B cell (primary cell): ENCODE results near the gene CYP2W1. TPM values are rescaled to one million over a fixed set of nuclear protein-coding genes. Genes with fewer than 3 reads are reported as not detected.

Experiments
- ATAC-seq: fragments of 200-7000 bp; cut with Tn5 transposase; one replicate; pipeline ENCODE4 v1.10.0; 2021; ENCODE audit warnings: low read depth, mild to moderate bottlenecking, moderate number of reproducible peaks, moderate library complexity
- CTCF ChIA-PET: fragments of 350-600 bp; sonication (Branson Sonifier 250); formaldehyde crosslinking; loops from one replicate; lab custom pipeline; 2021; ENCODE audit warnings: antibody characterized with exemption, inconsistent platforms; lab: Charles Lee
- POLR2A ChIA-PET: fragments of 350-600 bp; sonication (Branson Sonifier 250); formaldehyde crosslinking; loops from one replicate; lab custom pipeline; 2021; ENCODE audit warnings: antibody characterized with exemption; lab: Charles Lee
- DNase-seq: peaks from one replicate; pipeline ENCODE4 v3.0.0; 2013
- H2AFZ ChIP-seq: 2 replicates; pipeline ENCODE4 v1.6.1; 2012; ENCODE audit warnings: mild to moderate bottlenecking, low read depth, low read length; ENCODE audit not compliant: insufficient read depth, poor library complexity, severe bottlenecking
- H3K27ac ChIP-seq, 2 donors: 1 replicate in 1 of 2; 2 replicates in 1 of 2; pipeline ENCODE4 v1.5.1; 2012 to 2013; ENCODE audit warnings: low read length in 2 of 2, mild to moderate bottlenecking in 2 of 2, moderate library complexity in 1 of 2
- H3K27me3 ChIP-seq, 4 experiments: fragments of 200-600 bp in 1 of 4; sonication (generic) in 1 of 4; replicated peaks in 1 of 4; 1 replicate in 2 of 4; 2 replicates in 2 of 4; pipeline versions ENCODE4 v1.6.1 to v1.7.0; 2013 to 2016; ENCODE audit warnings: low read length in 3 of 4, mild to moderate bottlenecking in 2 of 4, mixed read lengths in 1 of 4, moderate library complexity in 1 of 4; ENCODE audit not compliant: insufficient read depth in 4 of 4, control insufficient read depth in 3 of 4; ENCODE audit errors: control extremely low read depth in 1 of 4
- H3K36me3 ChIP-seq, 2 experiments: replicated peaks in 1 of 2; 1 replicate in 1 of 2; 2 replicates in 1 of 2; pipeline versions ENCODE4 v1.6.1 to v1.7.1; 2013; ENCODE audit warnings: low read length in 1 of 2; ENCODE audit not compliant: insufficient read depth in 2 of 2, control insufficient read depth in 1 of 2; ENCODE audit errors: control extremely low read depth in 1 of 2, extremely low read depth in 1 of 2
- H3K4me1 ChIP-seq, 2 donors: fragments of 200-600 bp in 1 of 2; sonication (generic) in 1 of 2; 1 replicate in 1 of 2; 2 replicates in 1 of 2; pipeline versions ENCODE4 v1.5.1 to v1.6.1; 2013 to 2017; ENCODE audit warnings: low read length in 2 of 2; ENCODE audit not compliant: control insufficient read depth in 2 of 2, insufficient read depth in 2 of 2
- H3K4me2 ChIP-seq: replicated peaks from 2 replicates; pipeline ENCODE3; 2012; ENCODE audit warnings: mild to moderate bottlenecking, low read depth, low read length; ENCODE audit not compliant: poor library complexity, severe bottlenecking
- H3K4me3 ChIP-seq, 5 experiments: fragments of 200-600 bp in 1 of 5; sonication (generic) in 1 of 5; 1 replicate in 3 of 5; 2 replicates in 2 of 5; pipeline versions ENCODE4 v1.5.1 to v1.7.0; 2011 to 2016; ENCODE audit warnings: low read length in 4 of 5, mild to moderate bottlenecking in 4 of 5, low read depth in 2 of 5, control low read depth in 1 of 5, moderate library complexity in 1 of 5; ENCODE audit not compliant: insufficient read depth in 1 of 5; ENCODE audit errors: control extremely low read depth in 1 of 5, extremely low read depth in 1 of 5
- H3K79me2 ChIP-seq: fragments of 200-600 bp; sonication (generic); one replicate; pipeline ENCODE4 v1.6.0; 2016; ENCODE audit warnings: low read length; ENCODE audit not compliant: control insufficient read depth, insufficient read depth
- H3K9ac ChIP-seq: fragments of 200-600 bp; sonication (generic); 2 replicates; pipeline ENCODE4 v1.6.1; 2017; ENCODE audit warnings: mild to moderate bottlenecking, low read length, moderate library complexity
- H3K9me3 ChIP-seq, 3 donors: one replicate each; pipeline versions ENCODE4 v1.6.1 to v1.7.1; 2013; ENCODE audit warnings: low read length in 2 of 3; ENCODE audit not compliant: control insufficient read depth in 2 of 3, insufficient read depth in 1 of 3; ENCODE audit errors: control extremely low read depth in 1 of 3
- H4K20me1 ChIP-seq: 2 replicates; pipeline ENCODE4 v1.6.0; 2012; ENCODE audit warnings: mild to moderate bottlenecking, low read length; ENCODE audit not compliant: insufficient read depth, control insufficient read depth, poor library complexity, severe bottlenecking
- H3K27ac Mint-ChIP-seq: one replicate; pipeline ENCODE4 v1.8.0; 2021; ENCODE audit warnings: mixed read lengths
- H3K27me3 Mint-ChIP-seq: one replicate; pipeline ENCODE4 v1.8.0; 2021; ENCODE audit warnings: mixed read lengths
- H3K4me1 Mint-ChIP-seq: one replicate; pipeline ENCODE4 v1.8.0; 2021; ENCODE audit warnings: mixed read lengths
- H3K4me3 Mint-ChIP-seq: one replicate; pipeline ENCODE4 v1.8.0; 2021; ENCODE audit warnings: mixed read lengths
- H3K9me3 Mint-ChIP-seq: one replicate; pipeline ENCODE4 v1.8.0; 2022; ENCODE audit warnings: mixed read lengths; ENCODE audit not compliant: insufficient read depth
- CTCF ChIP-seq: fragments of 200-600 bp; IDR thresholded peaks from one replicate; pipeline ENCODE4 v1.8.0; 2022; ENCODE audit warnings: antibody characterized with exemption, mild to moderate bottlenecking
- EZH2 ChIP-seq: IDR thresholded peaks from 2 replicates; pipeline ENCODE4 v1.6.1; 2012; ENCODE audit warnings: borderline replicate concordance, low read depth, mild to moderate bottlenecking, moderate library complexity, low read length; ENCODE audit not compliant: insufficient read depth, poor library complexity, severe bottlenecking
- WGBS: methylation state at CpG from one replicate; pipeline ENCODE4 v1.1.5; 2013; ENCODE audit warnings: missing lambda C conversion rate; ENCODE audit not compliant: insufficient coverage; 5-methylcytosine and 5-hydroxymethylcytosine counted together
- intact Hi-C: fragments of 100-400 bp; cut with micrococcal nuclease; formaldehyde crosslinking; loops from one replicate; pipeline ENCODE4 v1.10.0; 2022
- polyA plus RNA-seq: library from polyadenylated mRNA; depleted of rRNA; stranded (reverse); fragments of >200 nt; gene quantifications from 2 replicates; pipeline ENCODE4 v1.2.3, GENCODE V29; 2012
- total RNA-seq, 2 donors: library from RNA; stranded (reverse); fragments of 120-200 nt in 1 of 2; gene quantifications; 1 replicate in 1 of 2; 2 replicates in 1 of 2; pipeline versions ENCODE4 v1.2.3 to v1.2.4, GENCODE V29; 2013 to 2022

The CYP2W1 gene
- total and polyA plus RNA-seq, 2 donors (not counting 1 experiment from before 2014, with no cell fraction given) = not detected

GRCh38 chr7:974820-975681 is 7.9 kb upstream of the CYP2W1 start, which contains the start of gene COX19:
Gene COX19 (minus strand): TSS chr7:975549. CDS start chr7:975509, 40 bp downstream.
- WGBS = under 1% methylated on average over 77 of the region's 78 CpGs
- H3K4me1 Mint-ChIP-seq = peaks cover 24% of the 10 kb centered on the region
- CTCF ChIA-PET = interaction anchor here (0.6 to 3.6 kb wide), 9 partner anchors 16 to 167 kb away, joined by 3 to 23 read pairs (median 5); no protein-coding TSS in a partner anchor

More at GRCh38 chr7:974820-975681, 7.9 kb upstream of the CYP2W1 start, which contains the start of gene COX19:
- H3K4me3 Mint-ChIP-seq = peak within 1 kb of the TSS; percentile 94
- Histone ChIP-seq H3K36me3 (peaks cover 4 to 25% of the 10 kb centered on the region in 2 experiments), H3K27ac (peak within 1 kb of the TSS; percentile 93 to 95), H3K4me2 (peak within 1 kb of the TSS; percentile 87), H3K4me1 (peaks cover 16 to 22% of the 10 kb centered on the region in 2 donors), H3K79me2 (peaks cover 47% of the 10 kb centered on the region), H2AFZ (peak within 1 kb of the TSS; percentile 71), H3K9me3 (peaks cover 0 to 11% (median 0%) of the 10 kb centered on the region in 3 donors), H3K27me3 (peaks cover 0 to 3% (median 0%) of the 10 kb centered on the region in 4 experiments), H3K4me3 (peak within 1 kb of the TSS; percentile 66 to 99 (median 91)), H4K20me1 (peaks cover 51% of the 10 kb centered on the region), H3K9ac (peak within 1 kb of the TSS; percentile 95)
- TF ChIP-seq EZH2 = no peak
- TF ChIP-seq CTCF = no peak
- intact Hi-C loops = loop anchor here (1.0 to 10.0 kb wide), 7 partner anchors 18 to 190 kb away; partner anchors contain the start of genes GET4 and ZFAND2A
- POLR2A ChIA-PET = interaction anchor here (0.8 to 1.8 kb wide), 7 partner anchors 9 to 111 kb away, joined by 3 to 12 read pairs (median 4); partner anchors contain the start of gene GET4
- DNase-seq = peak; percentile 91
- no peaks in the 10 kb centered on the region for H3K9me3 Mint-ChIP-seq
- H3K27ac Mint-ChIP-seq = peak within 1 kb of the TSS; percentile 92
- H3K27me3 Mint-ChIP-seq = no peaks in the 10 kb centered on the region
- peak; percentile 86 for ATAC-seq
